GM18870 (cell line): Measurements from ENCODE around the gene TSPAN18.

Source experiments
- ATAC-seq: cut with Tn5 transposase; IDR thresholded peaks from one replicate; pipeline ENCODE4 v1.9.1; 2021; ENCODE audit warnings: moderate library complexity; ENCODE audit not compliant: unreplicated experiment

TSPAN18 gene

GRCh38 chr11:44736791-44737190, 10.0 kb downstream of the TSPAN18 start:
- no peak for ATAC-seq

- ATAC-seq = no peak
These were observed 10.7 kb downstream of the TSPAN18 start for GRCh38 chr11:44737245-44738085.

GRCh38 chr11:44738791-44739190, 12.0 kb downstream of the TSPAN18 start:
- ATAC-seq = no peak

DNA sequence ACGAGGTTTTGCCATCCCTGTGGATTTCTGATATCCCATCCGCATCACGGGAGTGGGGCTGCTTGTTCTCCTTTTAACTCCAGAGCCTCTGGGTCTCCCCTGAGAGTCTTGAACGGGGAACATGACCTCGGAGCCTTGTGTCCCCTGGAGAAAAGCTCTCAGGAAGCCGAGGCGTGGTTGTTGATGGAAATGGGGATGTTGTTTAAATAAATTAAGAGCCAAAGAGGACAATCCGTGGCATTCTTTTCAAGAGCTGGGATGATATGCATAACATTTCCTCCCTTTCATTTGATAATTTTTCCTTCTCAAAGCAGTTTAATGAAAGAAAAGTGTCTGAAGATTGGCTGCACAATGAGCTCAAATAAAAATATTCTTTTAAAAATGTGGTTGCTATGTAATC, 14.2 kb downstream of the TSPAN18 start:
- no peak for ATAC-seq

- ATAC-seq = no peak
These were observed 15.2 kb downstream of the TSPAN18 start for GRCh38 chr11:44741976-44742375.

DNA sequence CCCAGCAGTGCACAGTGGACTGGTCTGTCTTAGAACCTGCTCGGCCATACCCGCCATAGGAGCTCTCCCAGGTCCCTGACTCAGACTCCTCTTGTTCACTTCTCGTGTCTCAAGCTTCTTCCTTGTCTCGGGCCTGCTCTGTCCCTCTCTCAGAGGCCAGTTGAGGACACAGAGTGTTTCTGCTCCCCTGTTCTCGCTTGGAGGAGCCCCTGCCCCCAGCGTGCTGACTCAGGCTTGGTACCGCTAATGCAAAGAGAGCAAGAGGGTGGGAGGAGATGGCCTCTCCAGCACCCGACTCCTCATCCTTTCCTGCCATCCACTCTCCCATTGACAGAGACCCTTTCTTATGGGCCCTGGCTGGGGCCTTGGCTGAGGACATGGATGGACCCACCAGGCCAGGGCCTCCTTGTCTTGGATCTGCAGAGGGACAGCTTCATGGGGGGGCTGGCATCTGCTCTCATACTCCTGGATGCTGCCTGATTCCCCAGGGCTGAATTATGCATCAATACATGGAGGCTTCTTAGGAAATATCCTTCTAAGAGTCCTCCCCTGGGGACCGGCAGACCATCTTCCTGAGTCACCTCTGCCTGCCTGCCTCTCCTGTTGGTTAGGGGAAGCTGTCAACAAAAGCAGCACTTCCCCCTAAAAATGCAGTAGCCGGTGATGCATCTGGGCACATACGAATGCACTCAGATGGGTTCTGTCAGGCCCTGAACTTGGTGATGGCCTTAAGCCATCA, 15.9 kb downstream of the TSPAN18 start:
- ATAC-seq = no peak

- ATAC-seq = no peak
These were observed 16.6 kb downstream of the TSPAN18 start for GRCh38 chr11:44743326-44743725.

- no peak for ATAC-seq
These were observed 17.3 kb downstream of the TSPAN18 start for GRCh38 chr11:44743959-44744557.

GRCh38 chr11:44746894-44747293, 20.1 kb downstream of the TSPAN18 start:
- no peak for ATAC-seq

GRCh38 chr11:44747316-44747715, 20.6 kb downstream of the TSPAN18 start:
- ATAC-seq = no peak

- no peak for ATAC-seq
These were observed 21.1 kb downstream of the TSPAN18 start for GRCh38 chr11:44747836-44748235.

- no peak for ATAC-seq
These were observed 21.8 kb downstream of the TSPAN18 start for GRCh38 chr11:44748606-44749005.

- ATAC-seq = no peak
These were observed 22.4 kb downstream of the TSPAN18 start for GRCh38 chr11:44749189-44749588.

- ATAC-seq = no peak
These were observed 24.0 kb downstream of the TSPAN18 start for GRCh38 chr11:44750551-44751465.

DNA sequence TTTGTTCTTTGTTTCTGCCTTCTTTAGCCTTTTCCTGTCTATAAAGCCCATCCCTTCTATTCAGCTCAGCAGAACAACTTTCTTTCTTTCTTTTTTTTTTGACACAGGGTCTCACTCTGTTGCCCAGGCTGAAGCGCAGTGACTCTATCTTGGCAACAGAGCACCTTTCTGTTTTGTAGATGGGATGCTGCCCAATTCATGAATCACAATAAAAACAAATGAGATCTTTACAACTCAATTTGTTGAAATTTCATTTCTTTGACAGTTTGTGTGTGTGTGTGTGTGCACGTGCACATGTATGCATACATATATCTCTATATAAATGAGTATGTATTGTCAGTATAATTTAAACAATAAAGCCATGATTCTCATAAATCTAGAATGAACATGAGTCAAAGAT, 25.5 kb downstream of the TSPAN18 start:
- ATAC-seq = no peak

DNA sequence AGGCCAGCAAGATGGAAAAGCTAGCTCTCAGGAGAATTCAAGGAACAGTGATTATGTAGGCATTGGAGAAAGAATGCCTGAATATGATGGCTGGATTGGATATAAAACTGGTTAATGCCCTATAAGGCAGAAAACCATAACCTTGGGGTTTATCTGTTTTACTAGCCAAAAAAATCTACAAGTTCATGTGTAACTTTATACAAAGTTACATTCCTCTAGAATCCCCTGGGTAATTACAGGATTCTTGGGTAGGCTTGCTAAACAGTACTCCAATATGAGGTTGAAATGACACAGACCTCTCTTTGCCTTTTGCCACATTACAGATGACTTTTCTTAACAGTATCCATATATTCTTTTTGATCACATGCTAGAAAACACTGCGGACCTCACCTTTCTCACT, 26.0 kb downstream of the TSPAN18 start:
- ATAC-seq = no peak

GRCh38 chr11:44753961-44754645, 27.3 kb downstream of the TSPAN18 start:
- ATAC-seq = no peak

DNA sequence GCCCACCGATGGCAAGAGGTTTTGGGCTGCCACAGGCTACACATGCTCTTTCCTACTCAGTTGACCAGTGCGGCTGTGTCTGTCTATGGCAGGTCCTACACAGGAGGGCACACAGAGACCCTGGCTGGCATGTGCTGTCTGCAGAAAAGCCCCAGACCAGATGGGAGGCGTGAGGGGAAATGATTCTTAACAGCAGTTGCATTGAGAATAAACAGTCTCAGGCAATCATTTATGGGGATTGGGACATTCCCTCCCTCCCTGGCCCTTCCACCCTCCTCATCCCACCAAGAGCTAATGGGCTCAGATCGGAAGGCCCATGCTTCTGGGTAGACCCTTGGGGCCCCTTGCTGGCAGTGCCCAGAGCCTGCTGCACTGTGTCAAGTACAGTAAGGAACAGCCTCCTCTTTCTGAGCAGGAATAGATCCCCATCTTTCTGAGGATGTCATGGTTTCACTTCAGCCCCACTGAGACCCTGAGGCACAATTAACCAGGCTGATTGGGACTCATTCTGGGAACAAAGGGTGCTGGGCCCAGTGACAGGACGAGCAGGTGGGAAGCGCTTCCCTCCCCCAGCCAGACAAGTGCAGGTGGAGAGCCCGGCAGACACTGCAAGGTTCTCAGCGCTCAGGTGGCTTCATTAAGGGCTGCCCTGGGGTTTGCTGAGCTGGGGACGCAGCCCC, 28.3 kb downstream of the TSPAN18 start:
- ATAC-seq = no peak
